ENCODE results near the gene RNLS.

DNA sequence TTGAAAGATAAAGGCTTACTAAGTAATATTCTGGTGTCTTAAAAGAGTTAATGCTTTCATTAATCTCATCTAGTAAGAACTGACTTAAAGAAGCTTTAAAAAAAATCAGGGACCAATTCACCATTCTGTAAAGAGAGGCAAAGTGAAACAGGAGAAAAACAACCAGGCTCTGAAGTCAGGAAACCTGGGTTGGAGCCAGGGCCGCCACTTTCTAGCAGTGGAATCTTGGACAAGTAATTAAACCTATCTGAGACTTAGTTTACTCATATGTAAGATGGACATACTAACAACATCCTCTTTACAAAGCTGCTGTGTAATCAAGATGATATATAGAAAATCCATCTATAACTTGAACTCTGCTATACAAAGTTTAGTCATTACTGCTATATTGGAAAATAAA, 154.1 kb downstream of the RNLS start:
- TF ChIP-seq, protein P1, sequence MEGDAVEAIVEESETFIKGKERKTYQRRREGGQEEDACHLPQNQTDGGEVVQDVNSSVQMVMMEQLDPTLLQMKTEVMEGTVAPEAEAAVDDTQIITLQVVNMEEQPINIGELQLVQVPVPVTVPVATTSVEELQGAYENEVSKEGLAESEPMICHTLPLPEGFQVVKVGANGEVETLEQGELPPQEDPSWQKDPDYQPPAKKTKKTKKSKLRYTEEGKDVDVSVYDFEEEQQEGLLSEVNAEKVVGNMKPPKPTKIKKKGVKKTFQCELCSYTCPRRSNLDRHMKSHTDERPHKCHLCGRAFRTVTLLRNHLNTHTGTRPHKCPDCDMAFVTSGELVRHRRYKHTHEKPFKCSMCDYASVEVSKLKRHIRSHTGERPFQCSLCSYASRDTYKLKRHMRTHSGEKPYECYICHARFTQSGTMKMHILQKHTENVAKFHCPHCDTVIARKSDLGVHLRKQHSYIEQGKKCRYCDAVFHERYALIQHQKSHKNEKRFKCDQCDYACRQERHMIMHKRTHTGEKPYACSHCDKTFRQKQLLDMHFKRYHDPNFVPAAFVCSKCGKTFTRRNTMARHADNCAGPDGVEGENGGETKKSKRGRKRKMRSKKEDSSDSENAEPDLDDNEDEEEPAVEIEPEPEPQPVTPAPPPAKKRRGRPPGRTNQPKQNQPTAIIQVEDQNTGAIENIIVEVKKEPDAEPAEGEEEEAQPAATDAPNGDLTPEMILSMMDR (conservative IDR thresholded peaks at IDR 0.05; ENCODE audit: low read depth, low read length): no peak
- no peak for TF ChIP-seq POLR2A (IDR thresholded peaks at IDR 0.05; ENCODE audit: low read depth, low read length)
- no peak for TF ChIP-seq CHD1 (IDR thresholded peaks at IDR 0.05; ENCODE audit: low read depth, low read length)
- TF ChIP-seq MXI1 (IDR thresholded peaks at IDR 0.05; ENCODE audit: borderline replicate concordance, low read depth, low read length): no peak
- TF ChIP-seq RAD21 (IDR thresholded peaks at IDR 0.05; ENCODE audit: low read length): no peak
- no peak for TF ChIP-seq RFX5 (IDR thresholded peaks at IDR 0.05; ENCODE audit: low read depth, low read length)
- TF ChIP-seq RCOR1 (IDR thresholded peaks at IDR 0.05; ENCODE audit: insufficient replicate concordance, low read length): no peak

All from IMR-90 (cell line).